GM03348 (cell line): ENCODE data around the gene DPCD.
A peak's percentile ranks its signal among the peaks of the same experiment; 100 is the strongest.

ENCODE experiments used
- DNase-seq: peaks from one replicate; pipeline ENCODE4 v3.0.0; 2012; ENCODE audit warnings: low spot score

DPCD gene

GRCh38 chr10:101587725-101588653 is at the start of gene DPCD, which contains the start of gene POLL:
TSS of gene DPCD (plus strand) at chr10:101588321. CDS start at chr10:101588337, 16 bp downstream.
TSS of gene POLL (minus strand) at chr10:101588257. CDS start at chr10:101587360, 897 bp downstream.
- peak; percentile 98 for DNase-seq

GRCh38 chr10:101538446-101538845 is 49.7 kb upstream of the DPCD start:
- no peak for DNase-seq

GRCh38 chr10:101545898-101546297 is 42.2 kb upstream of the DPCD start:
- no peak for DNase-seq

GRCh38 chr10:101550965-101551364 is 37.2 kb upstream of the DPCD start:
- DNase-seq: no peak

GRCh38 chr10:101552442-101552841 is 35.7 kb upstream of the DPCD start:
- no peak for DNase-seq

- DNase-seq: no peak
These were observed 30.6 kb upstream of the DPCD start for GRCh38 chr10:101557541-101557940.

- DNase-seq: no peak
These were observed 29.9 kb upstream of the DPCD start for GRCh38 chr10:101558204-101558603.

GRCh38 chr10:101558671-101559595 is 29.2 kb upstream of the DPCD start:
- DNase-seq: no peak

- no peak for DNase-seq
These were observed 28.4 kb upstream of the DPCD start for GRCh38 chr10:101559596-101560297.

GRCh38 chr10:101560298-101561067 is 27.6 kb upstream of the DPCD start:
- no peak for DNase-seq

GRCh38 chr10:101561068-101561915 is 26.8 kb upstream of the DPCD start:
- no peak for DNase-seq

- DNase-seq: no peak
These were observed 25.9 kb upstream of the DPCD start for GRCh38 chr10:101562231-101562630.

- no peak for DNase-seq
These were observed 25.1 kb upstream of the DPCD start for GRCh38 chr10:101563007-101563406.

GRCh38 chr10:101563497-101564040 is 24.6 kb upstream of the DPCD start:
- DNase-seq: no peak

- no peak for DNase-seq
These were observed 23.6 kb upstream of the DPCD start for GRCh38 chr10:101564490-101564991.

- DNase-seq: no peak
These were observed 22.7 kb upstream of the DPCD start for GRCh38 chr10:101565370-101565900.

GRCh38 chr10:101565936-101566332 is 22.2 kb upstream of the DPCD start:
- DNase-seq: no peak

GRCh38 chr10:101566333-101567164 is 21.6 kb upstream of the DPCD start:
- peak; percentile 54 for DNase-seq
